Measurements from ENCODE around the gene USP47.

DNA sequence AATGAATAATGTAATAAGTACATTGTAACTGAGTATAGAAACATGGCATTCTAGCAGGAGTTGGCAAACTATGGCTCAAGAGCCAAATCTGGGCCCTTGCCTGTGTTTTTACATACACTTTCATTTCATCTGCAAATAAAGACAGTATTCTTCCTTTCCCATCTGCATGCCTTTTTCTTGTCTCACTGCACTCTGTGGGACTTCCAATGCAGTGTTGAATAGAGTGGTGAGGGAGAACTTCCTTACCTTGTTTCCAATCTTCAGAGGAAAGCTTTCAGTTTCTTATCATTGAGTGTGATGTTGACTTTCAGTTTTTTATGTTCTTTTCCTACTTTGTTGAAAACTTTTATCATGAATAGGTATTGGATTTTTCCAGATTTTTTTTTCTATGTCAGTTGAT, 82.1 kb downstream of the USP47 start:
- TF ChIP-seq POLR2A (IDR thresholded peaks at IDR 0.05) = no peak
- TF ChIP-seq POLR2AphosphoS5 (IDR thresholded peaks at IDR 0.05) = no peak
- no peak for TF ChIP-seq CTCF (IDR thresholded peaks at IDR 0.05 in 8 of 11, conservative IDR thresholded peaks at IDR 0.05 in 3 of 11)

Measured in spleen (tissue), 7 donors.